Omental fat pad (tissue), 4 donors: ENCODE results near the gene KCNK2. TPM values are rescaled to one million over a fixed set of nuclear protein-coding genes. Genes with fewer than 3 reads are reported as not detected.

Experiments
- ATAC-seq: fragments of 150-250 bp; one replicate; pipeline ENCODE4 v1.9.1; 2016; ENCODE audit warnings: mild to moderate bottlenecking, moderate library complexity; ENCODE audit not compliant: low FRiP score
- DNase-seq: peaks from one replicate; pipeline ENCODE4 v3.0.0-alpha.2; 2019; ENCODE audit warnings: low spot score
- total RNA-seq, 4 donors: library from RNA; depleted of rRNA; stranded (reverse); fragments of >200 nt; gene quantifications; one replicate each; pipeline ENCODE4 v1.1.0, GENCODE V29; 2016
- TF ChIP-seq, protein P1 (sequence below), 3 donors: fragments of 450-650 bp; IDR thresholded peaks; one replicate each; pipeline ENCODE4 v1.5.1; 2016 to 2017; ENCODE audit warnings: antibody characterized with exemption in 3 of 3, mild to moderate bottlenecking in 3 of 3, moderate library complexity in 2 of 3

The KCNK2 gene
- total RNA-seq, 4 donors from 2014 or later = 0.48 to 4.7 (median 1.3) TPM

DNA sequence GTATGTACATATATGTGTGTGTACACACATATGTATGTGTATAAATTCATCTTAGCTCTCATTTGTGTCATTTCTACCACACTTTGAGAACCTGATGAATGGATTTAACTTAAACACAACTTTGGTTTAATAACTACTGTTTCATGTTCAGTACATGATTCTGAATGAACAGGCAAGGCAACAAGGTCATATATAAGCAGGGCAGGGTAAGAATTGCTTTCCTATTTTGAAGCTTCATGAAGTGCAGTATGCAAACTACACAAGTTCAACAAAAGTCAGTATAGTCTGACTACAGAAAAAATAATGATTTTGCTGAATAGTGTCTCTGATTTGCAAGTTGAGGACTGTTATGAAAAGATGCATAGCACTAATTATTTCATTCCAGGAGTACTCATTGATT lies 127.6 kb downstream of the KCNK2 start:
- ATAC-seq (no peak), DNase-seq (no peak)
- TF ChIP-seq, protein P1, sequence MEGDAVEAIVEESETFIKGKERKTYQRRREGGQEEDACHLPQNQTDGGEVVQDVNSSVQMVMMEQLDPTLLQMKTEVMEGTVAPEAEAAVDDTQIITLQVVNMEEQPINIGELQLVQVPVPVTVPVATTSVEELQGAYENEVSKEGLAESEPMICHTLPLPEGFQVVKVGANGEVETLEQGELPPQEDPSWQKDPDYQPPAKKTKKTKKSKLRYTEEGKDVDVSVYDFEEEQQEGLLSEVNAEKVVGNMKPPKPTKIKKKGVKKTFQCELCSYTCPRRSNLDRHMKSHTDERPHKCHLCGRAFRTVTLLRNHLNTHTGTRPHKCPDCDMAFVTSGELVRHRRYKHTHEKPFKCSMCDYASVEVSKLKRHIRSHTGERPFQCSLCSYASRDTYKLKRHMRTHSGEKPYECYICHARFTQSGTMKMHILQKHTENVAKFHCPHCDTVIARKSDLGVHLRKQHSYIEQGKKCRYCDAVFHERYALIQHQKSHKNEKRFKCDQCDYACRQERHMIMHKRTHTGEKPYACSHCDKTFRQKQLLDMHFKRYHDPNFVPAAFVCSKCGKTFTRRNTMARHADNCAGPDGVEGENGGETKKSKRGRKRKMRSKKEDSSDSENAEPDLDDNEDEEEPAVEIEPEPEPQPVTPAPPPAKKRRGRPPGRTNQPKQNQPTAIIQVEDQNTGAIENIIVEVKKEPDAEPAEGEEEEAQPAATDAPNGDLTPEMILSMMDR (IDR thresholded peaks at IDR 0.05) = no peak

DNA sequence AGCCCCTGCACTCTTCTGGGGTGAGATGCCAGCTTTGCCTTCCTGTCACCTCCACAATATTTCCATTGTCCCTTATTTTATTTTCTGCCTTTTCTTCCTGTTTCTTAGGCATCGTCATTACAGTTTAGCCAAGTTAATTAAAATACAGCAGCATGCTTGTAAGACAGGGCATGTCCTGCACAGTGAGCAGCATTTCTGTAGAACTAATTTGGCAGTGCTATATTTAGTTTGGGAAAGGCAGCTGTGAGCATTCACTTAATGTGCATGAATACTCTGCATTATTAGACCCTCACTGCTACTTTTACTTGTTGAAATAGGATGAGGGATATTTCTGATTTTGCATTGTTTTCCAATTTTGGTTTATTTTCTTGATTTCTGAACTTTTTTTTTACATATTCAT lies 133.3 kb downstream of the KCNK2 start:
- no peak for DNase-seq

DNA sequence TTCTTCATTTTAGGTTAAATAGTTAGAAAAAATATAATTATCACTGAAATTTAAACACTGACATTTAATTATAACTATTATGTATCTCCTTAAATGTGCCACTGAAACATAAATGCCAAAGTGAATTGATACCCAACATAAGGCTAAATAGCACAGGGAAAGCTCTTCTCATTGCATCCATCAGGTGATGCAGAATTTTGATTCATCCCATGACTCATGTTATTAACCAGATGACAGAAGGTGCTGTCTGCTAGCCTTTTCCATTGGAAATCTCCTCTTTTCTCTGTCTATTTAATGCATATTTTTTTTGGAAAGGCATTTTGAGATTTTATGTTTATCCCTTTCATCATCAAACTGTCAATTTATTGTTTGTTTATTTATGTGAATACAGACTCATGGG lies 136.8 kb downstream of the KCNK2 start:
- no peak for DNase-seq
- TF ChIP-seq, protein P1 (IDR thresholded peaks at IDR 0.05) = no peak
- ATAC-seq = no peak

More for the DNA sequence above, 133.3 kb downstream of the KCNK2 start:
- ATAC-seq = no peak
- TF ChIP-seq, protein P1 (IDR thresholded peaks at IDR 0.05) = no peak

DNA sequence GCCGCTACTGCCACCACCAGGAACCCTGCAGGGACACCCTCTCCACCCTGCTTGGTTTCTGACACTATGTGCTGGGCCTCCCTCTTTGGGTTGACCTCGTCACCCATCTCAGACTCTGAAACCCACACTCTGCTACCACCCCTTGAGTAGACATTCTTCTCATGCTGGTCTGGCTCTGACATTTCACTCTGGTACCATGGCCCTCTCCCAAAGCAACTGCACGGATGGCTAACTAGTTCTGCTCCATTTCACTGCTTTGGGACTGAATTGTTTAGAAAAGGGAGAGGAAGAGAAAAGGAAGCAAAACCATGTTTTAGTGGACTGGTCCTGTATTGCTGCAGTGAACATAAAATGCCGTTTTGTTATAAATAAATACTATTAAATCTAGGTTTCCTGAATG lies 137.8 kb downstream of the KCNK2 start:
- ATAC-seq (no peak), DNase-seq (no peak)
- TF ChIP-seq, protein P1 (IDR thresholded peaks at IDR 0.05) = no peak

DNA sequence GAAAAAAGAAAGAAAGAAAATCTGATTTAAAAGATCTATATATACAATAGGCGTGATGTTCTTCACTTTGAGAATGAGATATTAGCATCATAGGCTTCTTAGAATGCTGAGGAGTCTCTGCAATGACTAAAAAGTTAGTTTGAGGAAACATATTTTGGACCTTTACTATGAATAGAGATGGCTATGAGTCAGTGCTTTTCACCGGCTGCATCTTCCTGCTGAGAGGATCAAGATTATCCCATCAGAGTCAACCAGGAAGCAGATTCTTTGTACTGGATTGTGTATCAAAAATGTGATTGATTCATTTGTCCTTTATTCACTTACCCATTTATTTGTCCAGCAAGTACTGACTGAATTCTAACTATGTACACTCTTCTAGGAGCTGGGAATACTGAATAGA lies 144.2 kb downstream of the KCNK2 start:
- TF ChIP-seq, protein P1 (IDR thresholded peaks at IDR 0.05) = no peak
- ATAC-seq (no peak), DNase-seq (no peak)

DNA sequence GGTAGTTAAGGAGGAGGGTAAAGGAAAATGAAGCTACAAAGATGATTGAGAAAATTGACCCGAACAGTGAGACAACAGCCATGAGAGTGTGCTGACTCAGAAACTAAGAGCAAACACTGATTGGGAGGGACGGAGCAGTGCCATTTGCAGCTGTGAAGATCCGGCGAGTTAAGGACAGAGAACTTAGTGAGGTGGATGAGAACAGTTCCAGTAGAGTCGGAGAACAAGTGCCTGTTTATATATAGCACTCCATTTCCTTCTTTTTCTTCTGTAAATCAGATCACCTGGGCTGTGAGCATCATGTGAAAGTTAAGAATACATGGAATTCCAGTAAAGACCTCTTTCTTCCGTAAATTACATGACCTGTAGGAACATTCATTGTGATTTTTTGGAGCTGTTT lies 145.7 kb downstream of the KCNK2 start:
- ATAC-seq (no peak), DNase-seq (no peak)
- TF ChIP-seq, protein P1 (IDR thresholded peaks at IDR 0.05) = no peak

DNA sequence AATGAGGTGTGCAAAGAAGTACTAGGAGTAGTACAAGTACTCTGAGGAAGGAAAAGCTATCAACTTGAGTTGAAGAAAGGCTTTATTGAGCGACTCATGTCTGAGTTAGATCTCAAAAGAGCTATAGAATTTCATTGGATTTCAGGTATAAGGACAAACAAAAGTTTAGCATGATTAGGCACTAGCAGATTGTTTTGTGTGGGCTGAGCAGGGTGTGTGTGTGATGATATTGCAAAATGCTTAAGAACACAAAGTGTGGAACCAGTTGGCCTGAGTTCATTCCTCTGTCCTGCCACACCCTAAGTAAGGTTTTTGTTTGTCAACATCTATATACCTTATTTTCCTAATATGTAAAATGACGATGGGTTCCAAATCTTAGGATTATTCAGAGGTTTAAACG lies 158.9 kb downstream of the KCNK2 start:
- TF ChIP-seq, protein P1 (IDR thresholded peaks at IDR 0.05) = no peak
- DNase-seq = no peak
- no peak for ATAC-seq
